ENCODE measurements around the gene MAP3K2. TPM values are rescaled to one million over a fixed set of nuclear protein-coding genes. Genes with fewer than 3 reads are reported as not detected.

Gene MAP3K2
- total RNA-seq, 1 donor from 2014 or later, result 42.2 TPM

- H3K27me3 ChIP-seq (ENCODE audit: control insufficient read depth, insufficient read depth, low read length), result no peaks in the 10 kb centered on the region
- no peak for DNase-seq (ENCODE audit: low read depth)
- no peak overlapping the region for H3K4me3 ChIP-seq (ENCODE audit: low read depth, low read length)
- no peaks in the 10 kb centered on the region for H3K36me3 ChIP-seq (ENCODE audit: control insufficient read depth, insufficient read depth, low read length)
- no peak for TF ChIP-seq CTCF (IDR thresholded peaks at IDR 0.05; ENCODE audit: insufficient read depth, low read length, poor library complexity, severe bottlenecking)
These were observed 14.3 kb downstream of the MAP3K2 start for GRCh38 chr2:127373362-127374083.

GRCh38 chr2:127371037-127371436 is 16.7 kb downstream of the MAP3K2 start:
- H3K4me3 ChIP-seq (ENCODE audit: low read depth, low read length), result no peak overlapping the region
- H3K36me3 ChIP-seq (ENCODE audit: control insufficient read depth, insufficient read depth, low read length), result no peaks in the 10 kb centered on the region
- H3K27me3 ChIP-seq (ENCODE audit: control insufficient read depth, insufficient read depth, low read length), result no peaks in the 10 kb centered on the region
- no peak for TF ChIP-seq CTCF (IDR thresholded peaks at IDR 0.05; ENCODE audit: insufficient read depth, low read length, poor library complexity, severe bottlenecking)
- DNase-seq (ENCODE audit: low read depth), result no peak

GRCh38 chr2:127370010-127370409 is 17.8 kb downstream of the MAP3K2 start:
- no peak overlapping the region for H3K4me3 ChIP-seq (ENCODE audit: low read depth, low read length)
- no peaks in the 10 kb centered on the region for H3K36me3 ChIP-seq (ENCODE audit: control insufficient read depth, insufficient read depth, low read length)
- no peak for TF ChIP-seq CTCF (IDR thresholded peaks at IDR 0.05; ENCODE audit: insufficient read depth, low read length, poor library complexity, severe bottlenecking)
- DNase-seq (ENCODE audit: low read depth), result no peak
- no peaks in the 10 kb centered on the region for H3K27me3 ChIP-seq (ENCODE audit: control insufficient read depth, insufficient read depth, low read length)

- H3K27me3 ChIP-seq (ENCODE audit: control insufficient read depth, insufficient read depth, low read length), result no peaks in the 10 kb centered on the region
- no peak for TF ChIP-seq CTCF (IDR thresholded peaks at IDR 0.05; ENCODE audit: insufficient read depth, low read length, poor library complexity, severe bottlenecking)
- no peaks in the 10 kb centered on the region for H3K36me3 ChIP-seq (ENCODE audit: control insufficient read depth, insufficient read depth, low read length)
- H3K4me3 ChIP-seq (ENCODE audit: low read depth, low read length), result no peak overlapping the region
- DNase-seq (ENCODE audit: low read depth), result no peak
These were observed 22.5 kb downstream of the MAP3K2 start for GRCh38 chr2:127365211-127365643.

GRCh38 chr2:127362971-127363370 is 24.8 kb downstream of the MAP3K2 start:
- DNase-seq (ENCODE audit: low read depth), result no peak
- TF ChIP-seq CTCF (IDR thresholded peaks at IDR 0.05; ENCODE audit: insufficient read depth, low read length, poor library complexity, severe bottlenecking), result no peak
- Histone ChIP-seq H3K36me3 (ENCODE audit: control insufficient read depth, insufficient read depth, low read length) (no peaks in the 10 kb centered on the region), H3K4me3 (ENCODE audit: low read depth, low read length) (no peak overlapping the region), H3K27me3 (ENCODE audit: control insufficient read depth, insufficient read depth, low read length) (no peaks in the 10 kb centered on the region)
